Activated T-cell treated with anti-CD3 and anti-CD28 coated beads for 1 hour (primary cell): Measurements from ENCODE around the gene ASAP2.
"Not testable (repeated sequence)": the region's sequence is repeated elsewhere in the genome, so short reads cannot be mapped to it uniquely, and the experiment has no call there.

Experiments used
- DNase-seq: peaks from one replicate; pipeline ENCODE4 v3.0.0-alpha.2; 2020; ENCODE audit warnings: low read depth

ASAP2 gene

GRCh38 chr2:9212661-9213411, 6.2 kb downstream of the ASAP2 start:
- no peak for DNase-seq

- DNase-seq = no peak
Measured at GRCh38 chr2:9213477-9214051, 7.0 kb downstream of the ASAP2 start.

- DNase-seq = no peak
Measured at GRCh38 chr2:9214873-9215272, 8.3 kb downstream of the ASAP2 start.

- DNase-seq = no peak
Measured at GRCh38 chr2:9215680-9216079, 9.1 kb downstream of the ASAP2 start.

- not testable (repeated sequence) for DNase-seq
Measured at GRCh38 chr2:9216143-9216542, 9.5 kb downstream of the ASAP2 start.

- no peak for DNase-seq
Measured at GRCh38 chr2:9217838-9218770, 11.5 kb downstream of the ASAP2 start.

- no peak for DNase-seq
Measured at GRCh38 chr2:9219027-9219445, 12.4 kb downstream of the ASAP2 start.

GRCh38 chr2:9220201-9220600, 13.6 kb downstream of the ASAP2 start:
- no peak for DNase-seq

GRCh38 chr2:9221223-9221622, 14.6 kb downstream of the ASAP2 start:
- no peak for DNase-seq

- no peak for DNase-seq
Measured at GRCh38 chr2:9222239-9222892, 15.8 kb downstream of the ASAP2 start.

GRCh38 chr2:9222893-9223287, 16.3 kb downstream of the ASAP2 start:
- no peak for DNase-seq

- DNase-seq = no peak
Measured at GRCh38 chr2:9225806-9226205, 19.2 kb downstream of the ASAP2 start.

- no peak for DNase-seq
Measured at GRCh38 chr2:9226458-9227380, 20.1 kb downstream of the ASAP2 start.

- no peak for DNase-seq
Measured at GRCh38 chr2:9228088-9228751, 21.6 kb downstream of the ASAP2 start.

GRCh38 chr2:9228781-9229469, 22.3 kb downstream of the ASAP2 start:
- no peak for DNase-seq

GRCh38 chr2:9229470-9229820, 22.8 kb downstream of the ASAP2 start:
- DNase-seq = no peak

- no peak for DNase-seq
Measured at GRCh38 chr2:9230051-9230802, 23.6 kb downstream of the ASAP2 start.

- DNase-seq = no peak
Measured at GRCh38 chr2:9230881-9231280, 24.3 kb downstream of the ASAP2 start.
